Neural cell (in vitro differentiated cells): ENCODE results near the gene THBS2. TPM values are rescaled to one million over a fixed set of nuclear protein-coding genes. Genes with fewer than 3 reads are reported as not detected.

Experiments
- H2AFZ ChIP-seq: fragments of 200-600, 300-800 bp; sonication (generic), shearing (Covaris generic); 2 replicates; pipeline ENCODE4 v1.6.0; 2014; ENCODE audit warnings: low read depth, mild to moderate bottlenecking, antibody characterized with exemption, low read length, moderate library complexity
- H3F3A ChIP-seq: fragments of 200-600 bp; shearing (Covaris generic); 2 replicates; pipeline ENCODE4 v1.6.1; 2016; ENCODE audit warnings: mild to moderate bottlenecking, moderate library complexity, mixed read lengths, antibody characterized with exemption, low read length; ENCODE audit not compliant: insufficient read depth, poor library complexity, severe bottlenecking
- H3K27ac ChIP-seq: fragments of 200-600, 300-800 bp; sonication (generic), shearing (Covaris generic); 2 replicates; pipeline ENCODE4 v1.5.1; 2014; ENCODE audit warnings: mild to moderate bottlenecking, low read length, moderate library complexity
- H3K27me3 ChIP-seq: fragments of 300-800, 200-600 bp; sonication (generic), shearing (Covaris generic); 2 replicates; pipeline ENCODE4 v1.6.0; 2014; ENCODE audit warnings: mild to moderate bottlenecking, low read depth, low read length, moderate library complexity; ENCODE audit not compliant: insufficient read depth
- H3K36me3 ChIP-seq: fragments of 300-800, 200-600 bp; sonication (generic), shearing (Covaris generic); 2 replicates; pipeline ENCODE4 v1.5.1; 2014; ENCODE audit warnings: mild to moderate bottlenecking, antibody characterized with exemption, low read length, moderate library complexity; ENCODE audit not compliant: insufficient read depth
- H3K4me2 ChIP-seq: fragments of 300-800, 200-600 bp; sonication (generic), shearing (Covaris generic); 2 replicates; pipeline ENCODE4 v1.6.0; 2014; ENCODE audit warnings: mild to moderate bottlenecking, low read length
- H3K4me3 ChIP-seq: fragments of 300-800, 200-600 bp; sonication (generic), shearing (Covaris generic); 2 replicates; pipeline ENCODE4 v1.5.1; 2014; ENCODE audit warnings: mild to moderate bottlenecking, low read length, moderate library complexity
- H3K79me2 ChIP-seq: fragments of 200-600 bp; shearing (Covaris generic); replicated peaks from 2 replicates; pipeline ENCODE4 v1.6.0; 2014; ENCODE audit warnings: mild to moderate bottlenecking, low read length, moderate library complexity; ENCODE audit not compliant: insufficient read depth
- H3K9ac ChIP-seq: fragments of 300-800, 200-600 bp; sonication (generic), shearing (Covaris generic); 2 replicates; pipeline ENCODE4 v1.6.1; 2016; ENCODE audit warnings: mild to moderate bottlenecking, low read length, mixed read lengths
- H3K9me2 ChIP-seq: fragments of 200-600 bp; shearing (Covaris generic); 2 replicates; pipeline ENCODE4 v1.6.1; 2016; ENCODE audit warnings: mild to moderate bottlenecking, low read length, mixed read lengths; ENCODE audit not compliant: insufficient read depth
- H3K9me3 ChIP-seq: fragments of 200-600, 300-800 bp; sonication (generic), shearing (Covaris generic); 2 replicates; pipeline ENCODE4 v1.6.1; 2016; ENCODE audit warnings: mild to moderate bottlenecking, mixed run types, low read length, moderate library complexity, mixed read lengths
- H4K20me1 ChIP-seq: fragments of 200-600 bp; shearing (Covaris generic); 2 replicates; pipeline ENCODE4 v1.6.1; 2016; ENCODE audit warnings: mild to moderate bottlenecking, mixed run types; ENCODE audit not compliant: insufficient read depth
- CTCF ChIP-seq: fragments of 450-650 bp; IDR thresholded peaks from 2 replicates; pipeline ENCODE4 v1.5.1; 2014; ENCODE audit warnings: antibody characterized with exemption, mild to moderate bottlenecking, moderate library complexity; ENCODE audit not compliant: poor library complexity, severe bottlenecking
- EP300 ChIP-seq: fragments of 450-650 bp; conservative IDR thresholded peaks from 2 replicates; pipeline ENCODE4 v1.6.1; 2014; ENCODE audit warnings: antibody characterized with exemption, mild to moderate bottlenecking, moderate library complexity; ENCODE audit not compliant: poor library complexity, severe bottlenecking
- EZH2 ChIP-seq: fragments of 200-600, 300-800 bp; shearing (Covaris generic), sonication (generic); IDR thresholded peaks from 2 replicates; pipeline ENCODE4 v1.6.1; 2014; ENCODE audit warnings: antibody characterized with exemption, low read length, borderline replicate concordance, mild to moderate bottlenecking; ENCODE audit not compliant: insufficient read depth, poor library complexity, severe bottlenecking
- MXI1 ChIP-seq: fragments of 450-650 bp; conservative IDR thresholded peaks from 2 replicates; pipeline ENCODE4 v1.6.1; 2014; ENCODE audit warnings: antibody characterized with exemption, mild to moderate bottlenecking; ENCODE audit not compliant: poor library complexity, severe bottlenecking
- POLR2AphosphoS5 ChIP-seq: IDR thresholded peaks from 2 replicates; pipeline ENCODE4 v1.6.1; 2012
- RAD21 ChIP-seq: fragments of 450-650 bp; conservative IDR thresholded peaks from 2 replicates; pipeline ENCODE4 v1.6.1; 2014; ENCODE audit warnings: antibody characterized with exemption, mild to moderate bottlenecking, moderate library complexity
- REST ChIP-seq: IDR thresholded peaks from 2 replicates; pipeline ENCODE4 v1.6.1; 2012; ENCODE audit warnings: borderline replicate concordance
- SMC3 ChIP-seq: fragments of 450-650 bp; conservative IDR thresholded peaks from 2 replicates; pipeline ENCODE4 v1.6.1; 2014; ENCODE audit warnings: antibody characterized with exemption, mild to moderate bottlenecking, moderate library complexity; ENCODE audit not compliant: poor library complexity
- TAF1 ChIP-seq: IDR thresholded peaks from 2 replicates; pipeline ENCODE4 v1.6.1; 2012; ENCODE audit warnings: low read depth
- polyA plus RNA-seq: library from polyadenylated mRNA; depleted of rRNA; stranded (reverse); fragments of >200 nt; gene quantifications from 2 replicates; pipeline ENCODE4 v1.2.3, GENCODE V29; 2014

The THBS2 gene
- polyA plus RNA-seq, 1 donor from 2014 or later: 0.88 TPM

- Histone ChIP-seq H3K9me3 (no peaks in the 10 kb centered on the region), H3K27ac (no peak overlapping the region), H3K9me2 (no peaks in the 10 kb centered on the region), H3F3A (no peaks in the 10 kb centered on the region), H3K79me2 (no peaks in the 10 kb centered on the region), H3K4me2 (no peak overlapping the region), H3K36me3 (no peaks in the 10 kb centered on the region), H2AFZ (no peak overlapping the region), H3K9ac (no peak overlapping the region), H4K20me1 (no peaks in the 10 kb centered on the region), H3K27me3 (no peaks in the 10 kb centered on the region), H3K4me3 (no peak overlapping the region)
- TF ChIP-seq POLR2AphosphoS5 (no peak), MXI1 (no peak), TAF1 (no peak), SMC3 (no peak), CTCF (no peak)
Observed at GRCh38 chr6:169291646-169292337, 38.1 kb upstream of the THBS2 start.

- no peak overlapping the region for H3K4me2 ChIP-seq
- no peaks in the 10 kb centered on the region for H3F3A ChIP-seq
- H3K36me3 ChIP-seq: no peaks in the 10 kb centered on the region
- H3K9ac ChIP-seq: no peak overlapping the region
- no peak overlapping the region for H3K4me3 ChIP-seq
- no peak overlapping the region for H3K27ac ChIP-seq
- H3K27me3 ChIP-seq: no peaks in the 10 kb centered on the region
- H3K79me2 ChIP-seq: no peaks in the 10 kb centered on the region
- H3K9me2 ChIP-seq: no peaks in the 10 kb centered on the region
- H4K20me1 ChIP-seq: no peaks in the 10 kb centered on the region
- TF ChIP-seq CTCF: no peak
- no peak for TF ChIP-seq MXI1
- TF ChIP-seq RAD21: no peak
- no peak for TF ChIP-seq EP300
- TF ChIP-seq REST: no peak
- no peak for TF ChIP-seq EZH2
- no peak for TF ChIP-seq SMC3
- TF ChIP-seq POLR2AphosphoS5: no peak
- TF ChIP-seq TAF1: no peak
- no peaks in the 10 kb centered on the region for H3K9me3 ChIP-seq
- no peak overlapping the region for H2AFZ ChIP-seq
Observed at GRCh38 chr6:169291148-169291547, 37.5 kb upstream of the THBS2 start.
